ENCODE measurements around the gene BORCS8. TPM values are rescaled to one million over a fixed set of nuclear protein-coding genes. Genes with fewer than 3 reads are reported as not detected.
"Not testable (repeated sequence)": the region's sequence is repeated elsewhere in the genome, so short reads cannot be mapped to it uniquely, and the experiment has no call there.

BORCS8 gene
- total RNA-seq, 2 donors from 2014 or later: 18.0 to 26.9 TPM

- no peak for DNase-seq (ENCODE audit: low spot score)
- Histone ChIP-seq H3K27me3 (replicated peaks; ENCODE audit: insufficient read depth) (no peaks in the 10 kb centered on the region), H3K9me3 (no peaks in the 10 kb centered on the region), H3K27ac (no peak overlapping the region), H3K4me3 (peak overlapping the region in 1 of 2 donors; percentile 21), H3K4me1 (replicated peaks) (no peaks in the 10 kb centered on the region), H3K36me3 (no peaks in the 10 kb centered on the region)
- WGBS: 65% methylated on average over 17 of the region's 17 CpGs
- intact Hi-C loops (cut with DNase I): loop anchor here (10.0 kb wide), 1 partner anchor 80 kb away; no protein-coding TSS in a partner anchor
- no peak for TF ChIP-seq POLR2A (IDR thresholded peaks at IDR 0.05)
- TF ChIP-seq POLR2AphosphoS5 (IDR thresholded peaks at IDR 0.05): no peak
- no peak for TF ChIP-seq CTCF (IDR thresholded peaks at IDR 0.05)
These were observed 32.3 kb upstream of the BORCS8 start for GRCh38 chr19:19224150-19224851.

DNA sequence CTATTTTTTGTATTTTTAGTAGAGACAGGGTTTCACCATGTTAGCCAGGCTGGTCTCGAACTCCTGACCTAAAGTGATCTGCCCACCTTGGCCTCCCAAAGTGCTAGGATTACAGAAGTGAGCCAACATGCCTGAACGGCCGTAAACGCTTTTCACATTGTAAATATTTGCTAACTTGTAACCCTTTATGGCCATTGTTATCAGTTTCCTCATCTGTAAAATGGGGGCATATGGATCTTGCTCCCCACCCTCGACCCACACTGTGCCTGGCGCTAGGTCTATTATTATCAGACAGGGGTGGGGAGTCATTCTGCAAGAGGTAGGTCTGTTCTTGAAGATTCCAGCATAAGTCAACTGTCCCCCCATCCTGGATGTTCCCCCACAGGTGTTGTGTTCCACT lies 31.7 kb upstream of the BORCS8 start:
- no peaks in the 10 kb centered on the region for H3K4me1 ChIP-seq (replicated peaks)
- no peak overlapping the region for H3K27ac ChIP-seq
- H3K4me3 ChIP-seq: no peak overlapping the region
- WGBS: 50% methylated on average over 6 of the region's 6 CpGs
- TF ChIP-seq CTCF (IDR thresholded peaks at IDR 0.05): no peak
- no peak for TF ChIP-seq POLR2AphosphoS5 (IDR thresholded peaks at IDR 0.05)
- no peak for TF ChIP-seq POLR2A (IDR thresholded peaks at IDR 0.05)
- no peaks in the 10 kb centered on the region for H3K9me3 ChIP-seq
- intact Hi-C loops (cut with DNase I): loop anchor here (10.0 kb wide), 1 partner anchor 79 kb away; no protein-coding TSS in a partner anchor
- DNase-seq (ENCODE audit: low spot score): no peak
- H3K27me3 ChIP-seq (replicated peaks; ENCODE audit: insufficient read depth): no peaks in the 10 kb centered on the region
- no peaks in the 10 kb centered on the region for H3K36me3 ChIP-seq

DNA sequence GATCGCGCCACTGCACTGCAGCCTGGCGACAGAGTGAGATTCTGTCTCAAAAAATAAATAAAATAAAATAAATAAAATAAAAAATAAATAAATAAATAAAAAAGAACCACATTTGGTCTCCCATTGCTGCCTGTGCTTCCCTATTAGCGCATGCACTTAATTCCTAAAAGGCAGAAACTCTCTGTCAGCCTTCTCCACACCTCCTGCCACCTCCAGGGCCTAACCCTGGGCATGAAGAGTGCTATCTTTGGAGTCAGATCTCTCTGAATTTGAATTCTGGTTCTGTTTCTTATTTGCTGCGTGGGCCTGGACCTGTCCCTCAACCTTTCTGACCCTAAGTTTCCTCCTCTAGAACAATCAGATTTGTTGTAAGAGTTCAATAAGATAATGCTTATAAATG lies 31.1 kb upstream of the BORCS8 start:
- no peaks in the 10 kb centered on the region for H3K4me1 ChIP-seq (replicated peaks)
- 88% methylated on average over 5 of the region's 5 CpGs for WGBS
- no peak for DNase-seq (ENCODE audit: low spot score)
- H3K27ac ChIP-seq: no peak overlapping the region
- intact Hi-C loops (cut with DNase I): loop anchor here (10.0 kb wide), 1 partner anchor 78 kb away; no protein-coding TSS in a partner anchor
- H3K4me3 ChIP-seq: no peak overlapping the region
- no peaks in the 10 kb centered on the region for H3K36me3 ChIP-seq
- H3K27me3 ChIP-seq (replicated peaks; ENCODE audit: insufficient read depth): no peaks in the 10 kb centered on the region
- H3K9me3 ChIP-seq: no peaks in the 10 kb centered on the region
- TF ChIP-seq POLR2AphosphoS5 (IDR thresholded peaks at IDR 0.05): no peak
- no peak for TF ChIP-seq CTCF (IDR thresholded peaks at IDR 0.05)
- no peak for TF ChIP-seq POLR2A (IDR thresholded peaks at IDR 0.05)

- not testable (repeated sequence) for H3K27me3 ChIP-seq (replicated peaks; ENCODE audit: insufficient read depth); H3K4me3 ChIP-seq; H3K4me1 ChIP-seq (replicated peaks); H3K27ac ChIP-seq; H3K36me3 ChIP-seq; DNase-seq (ENCODE audit: low spot score); H3K9me3 ChIP-seq
- intact Hi-C loops (cut with DNase I): loop anchor here (10.0 kb wide), 1 partner anchor 76 kb away; no protein-coding TSS in a partner anchor
- 85% methylated on average over 8 of the region's 8 CpGs for WGBS
These were observed 29.0 kb upstream of the BORCS8 start for GRCh38 chr19:19221000-19221399.

DNA sequence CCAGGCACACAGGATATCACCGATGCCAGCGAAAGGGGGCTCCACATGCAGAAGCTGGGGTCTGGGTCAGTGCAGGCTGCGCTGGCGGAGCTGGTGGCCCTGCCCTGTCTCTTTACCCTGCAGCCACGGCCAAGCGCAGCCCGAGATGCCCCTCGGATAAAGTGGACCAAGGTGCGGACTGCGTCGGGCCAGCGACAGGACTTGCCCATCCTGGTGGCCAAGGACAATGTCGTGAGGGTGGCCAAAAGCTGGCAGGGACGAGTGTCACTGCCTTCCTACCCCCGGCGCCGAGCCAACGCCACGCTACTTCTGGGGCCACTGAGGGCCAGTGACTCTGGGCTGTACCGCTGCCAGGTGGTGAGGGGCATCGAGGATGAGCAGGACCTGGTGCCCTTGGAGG lies 27.0 kb upstream of the BORCS8 start:
- H3K4me1 ChIP-seq (replicated peaks): no peaks in the 10 kb centered on the region
- H3K36me3 ChIP-seq: no peaks in the 10 kb centered on the region
- 89% methylated on average over 21 of the region's 21 CpGs for WGBS
- no peak overlapping the region for H3K27ac ChIP-seq
- intact Hi-C loops (cut with DNase I): no loop called here
- DNase-seq (ENCODE audit: low spot score): no peak
- no peaks in the 10 kb centered on the region for H3K27me3 ChIP-seq (replicated peaks; ENCODE audit: insufficient read depth)
- no peaks in the 10 kb centered on the region for H3K9me3 ChIP-seq
- TF ChIP-seq POLR2AphosphoS5 (IDR thresholded peaks at IDR 0.05): no peak
- TF ChIP-seq POLR2A (IDR thresholded peaks at IDR 0.05): no peak
- TF ChIP-seq CTCF (IDR thresholded peaks at IDR 0.05): no peak
- no peak overlapping the region for H3K4me3 ChIP-seq

Measured in prostate gland (tissue), 2 donors.